Measurements from ENCODE around the gene SLC5A11. TPM values are rescaled to one million over a fixed set of nuclear protein-coding genes. Genes with fewer than 3 reads are reported as not detected.

The SLC5A11 gene
- polyA plus RNA-seq, 2 of the 4 experiments (the other 2 are of a cell fraction) = 0.40 to 0.43 TPM

DNA sequence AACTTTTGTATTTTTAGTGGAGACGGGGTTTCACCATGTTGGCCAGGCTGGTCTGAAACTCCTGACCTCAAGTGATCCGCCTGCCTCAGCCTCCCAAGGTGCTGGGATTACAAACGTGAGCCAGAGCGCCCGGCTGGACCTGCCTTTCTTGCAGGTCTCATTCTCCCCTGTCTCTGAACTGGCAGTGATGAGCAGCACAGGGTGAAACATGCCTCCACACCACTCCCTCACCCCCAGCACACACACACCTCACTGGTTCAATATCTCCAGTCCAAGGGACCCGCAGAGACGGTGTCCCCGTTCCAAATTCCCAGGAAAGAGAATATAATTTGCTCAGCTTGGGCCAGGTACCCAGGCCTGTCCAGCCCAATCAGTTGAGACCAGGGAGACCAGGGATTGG is 23.3 kb downstream of the SLC5A11 start:
- POLR2A ChIA-PET = no interaction called here

DNA sequence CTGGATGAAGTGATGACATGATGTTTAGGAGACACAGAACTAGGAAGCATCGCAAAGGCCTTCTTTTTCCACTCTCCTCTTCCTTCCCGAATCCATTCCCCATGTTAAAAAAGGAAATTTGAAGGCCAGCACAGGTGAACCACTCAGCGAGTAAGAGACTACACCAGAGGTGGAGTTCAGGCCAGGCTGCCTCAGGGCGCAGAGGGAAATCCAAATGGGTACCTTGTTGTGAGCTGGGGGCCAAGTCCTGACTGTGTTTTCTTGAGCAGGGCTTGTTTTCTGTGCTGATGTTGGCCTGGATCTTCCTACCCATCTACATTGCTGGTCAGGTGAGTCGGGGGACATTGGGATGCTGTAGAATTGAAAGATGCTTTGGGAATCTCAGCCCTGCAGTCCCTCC is 26.1 kb downstream of the SLC5A11 start:
- Histone ChIP-seq H3K4me1 (no peaks in the 10 kb centered on the region), H3K4me3 (no peak overlapping the region), H3K27ac (no peak overlapping the region), H3K4me2 (no peak overlapping the region), H3K9me3 (no peaks in the 10 kb centered on the region)
- CTCF ChIA-PET = interaction anchor here (0.7 kb wide), 1 partner anchor 17 kb away, joined by 3 read pairs; no protein-coding TSS in a partner anchor
- no peak for FAIRE-seq
- POLR2A ChIA-PET = no interaction called here
- TF ChIP-seq RFX5 (IDR thresholded peaks at IDR 0.05) (no peak), MAFK (IDR thresholded peaks at IDR 0.05; ENCODE audit: partially characterized antibody) (no peak), FOXS1 (CRISPR knock-in tag; IDR thresholded peaks at IDR 0.05) (no peak), EHMT2 (IDR thresholded peaks at IDR 0.05; ENCODE audit: low read depth) (no peak), ZSCAN20 (CRISPR knock-in tag; IDR thresholded peaks at IDR 0.05) (no peak), SREBF2 (IDR thresholded peaks at IDR 0.05) (no peak), RAD21 (conservative IDR thresholded peaks at IDR 0.05 in 1 of 2, IDR thresholded peaks at IDR 0.05 in 1 of 2) (no peak), RARB (CRISPR knock-in tag; IDR thresholded peaks at IDR 0.05) (no peak)
- TF ChIP-seq, protein P1, sequence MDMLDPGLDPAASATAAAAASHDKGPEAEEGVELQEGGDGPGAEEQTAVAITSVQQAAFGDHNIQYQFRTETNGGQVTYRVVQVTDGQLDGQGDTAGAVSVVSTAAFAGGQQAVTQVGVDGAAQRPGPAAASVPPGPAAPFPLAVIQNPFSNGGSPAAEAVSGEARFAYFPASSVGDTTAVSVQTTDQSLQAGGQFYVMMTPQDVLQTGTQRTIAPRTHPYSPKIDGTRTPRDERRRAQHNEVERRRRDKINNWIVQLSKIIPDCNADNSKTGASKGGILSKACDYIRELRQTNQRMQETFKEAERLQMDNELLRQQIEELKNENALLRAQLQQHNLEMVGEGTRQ (IDR thresholded peaks at IDR 0.05) = no peak
- WGBS (ENCODE audit: missing lambda C conversion rate) = 95% methylated on average over 5 of the region's 5 CpGs
- no peak for ATAC-seq
- DNase-seq (ENCODE audit: low read depth in 1 of 2, low spot score in 1 of 2) = no peak

More for the DNA sequence above, 23.3 kb downstream of the SLC5A11 start:
- H3K4me3 ChIP-seq = no peak overlapping the region
- 82% methylated on average over 8 of the region's 8 CpGs for WGBS (ENCODE audit: missing lambda C conversion rate)
- no peak overlapping the region for H3K27ac ChIP-seq
- ATAC-seq (peak in 1 of 2 experiments; percentile 37; a peak in 1 of 6 replicates), DNase-seq (ENCODE audit: low read depth in 1 of 2, low spot score in 1 of 2) (no peak), FAIRE-seq (no peak)
- no peaks in the 10 kb centered on the region for H3K4me1 ChIP-seq
- H3K4me2 ChIP-seq = no peak overlapping the region
- TF ChIP-seq MAZ (IDR thresholded peaks at IDR 0.05; ENCODE audit: borderline replicate concordance, low read depth, low read length) = no peak
- no peak for TF ChIP-seq GATA3 (IDR thresholded peaks at IDR 0.05; ENCODE audit: borderline replicate concordance)
- no peak for TF ChIP-seq NPAS2 (CRISPR knock-in tag; IDR thresholded peaks at IDR 0.05; ENCODE audit: borderline replicate concordance)
- no peak for TF ChIP-seq TP53 (CRISPR knock-in tag; IDR thresholded peaks at IDR 0.05)
- TF ChIP-seq CBX8 (IDR thresholded peaks at IDR 0.05) = no peak
- TF ChIP-seq HEYL (CRISPR knock-in tag; IDR thresholded peaks at IDR 0.05) = no peak
- no peak for TF ChIP-seq CHD4 (IDR thresholded peaks at IDR 0.05; ENCODE audit: borderline replicate concordance)
- TF ChIP-seq KDM1A (IDR thresholded peaks at IDR 0.05; ENCODE audit: low read depth) = no peak
- no peak for TF ChIP-seq RFX5 (IDR thresholded peaks at IDR 0.05)
- TF ChIP-seq ZFP36 (IDR thresholded peaks at IDR 0.05; ENCODE audit: borderline replicate concordance, partially characterized antibody) = no peak
- TF ChIP-seq CBX2 (IDR thresholded peaks at IDR 0.05; ENCODE audit: borderline replicate concordance, low read depth) = no peak
- TF ChIP-seq, protein P2, sequence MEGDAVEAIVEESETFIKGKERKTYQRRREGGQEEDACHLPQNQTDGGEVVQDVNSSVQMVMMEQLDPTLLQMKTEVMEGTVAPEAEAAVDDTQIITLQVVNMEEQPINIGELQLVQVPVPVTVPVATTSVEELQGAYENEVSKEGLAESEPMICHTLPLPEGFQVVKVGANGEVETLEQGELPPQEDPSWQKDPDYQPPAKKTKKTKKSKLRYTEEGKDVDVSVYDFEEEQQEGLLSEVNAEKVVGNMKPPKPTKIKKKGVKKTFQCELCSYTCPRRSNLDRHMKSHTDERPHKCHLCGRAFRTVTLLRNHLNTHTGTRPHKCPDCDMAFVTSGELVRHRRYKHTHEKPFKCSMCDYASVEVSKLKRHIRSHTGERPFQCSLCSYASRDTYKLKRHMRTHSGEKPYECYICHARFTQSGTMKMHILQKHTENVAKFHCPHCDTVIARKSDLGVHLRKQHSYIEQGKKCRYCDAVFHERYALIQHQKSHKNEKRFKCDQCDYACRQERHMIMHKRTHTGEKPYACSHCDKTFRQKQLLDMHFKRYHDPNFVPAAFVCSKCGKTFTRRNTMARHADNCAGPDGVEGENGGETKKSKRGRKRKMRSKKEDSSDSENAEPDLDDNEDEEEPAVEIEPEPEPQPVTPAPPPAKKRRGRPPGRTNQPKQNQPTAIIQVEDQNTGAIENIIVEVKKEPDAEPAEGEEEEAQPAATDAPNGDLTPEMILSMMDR (IDR thresholded peaks at IDR 0.05) = no peak
- CTCF ChIA-PET = interaction anchor here (0.6 to 1.0 kb wide), 2 partner anchors 29 to 243 kb away, joined by 3 read pairs; no protein-coding TSS in a partner anchor
- peaks cover 1% of the 10 kb centered on the region; the same call in 2 of the 3 replicates for H3K9me3 ChIP-seq

DNA sequence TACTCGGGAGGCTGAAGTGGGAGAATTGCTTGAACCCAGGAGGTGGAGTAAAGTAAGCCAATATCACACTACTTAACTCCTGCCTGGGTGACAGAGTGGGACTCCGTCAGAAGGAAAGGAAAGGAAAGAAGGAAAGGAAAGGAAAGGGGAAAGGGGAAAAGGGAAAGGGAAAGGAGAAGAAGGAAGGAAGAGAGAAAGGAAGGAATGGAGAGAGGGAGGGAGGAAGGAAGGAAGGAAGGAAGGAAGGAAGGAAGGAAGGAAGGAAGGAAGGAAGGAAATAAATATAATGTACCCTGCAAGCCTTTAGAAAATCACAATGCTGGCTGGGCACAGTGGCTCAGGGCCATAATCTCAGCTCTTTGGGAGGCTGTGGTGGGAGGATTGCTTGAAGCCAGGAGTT is 27.3 kb downstream of the SLC5A11 start:
- FAIRE-seq (no peak), ATAC-seq (no peak), DNase-seq (ENCODE audit: low read depth in 1 of 2, low spot score in 1 of 2) (no peak)
- no peak overlapping the region for H3K4me2 ChIP-seq
- CTCF ChIA-PET = interaction anchor here (0.9 to 1.6 kb wide), 4 partner anchors 26 to 373 kb away, joined by 3 to 5 read pairs (median 4); no protein-coding TSS in a partner anchor
- TF ChIP-seq TFCP2L1 (CRISPR knock-in tag; IDR thresholded peaks at IDR 0.05) = no peak
- no peak for TF ChIP-seq ZC3H11A (IDR thresholded peaks at IDR 0.05)
- TF ChIP-seq CHD4 (IDR thresholded peaks at IDR 0.05; ENCODE audit: borderline replicate concordance) = no peak
- TF ChIP-seq, protein P3, sequence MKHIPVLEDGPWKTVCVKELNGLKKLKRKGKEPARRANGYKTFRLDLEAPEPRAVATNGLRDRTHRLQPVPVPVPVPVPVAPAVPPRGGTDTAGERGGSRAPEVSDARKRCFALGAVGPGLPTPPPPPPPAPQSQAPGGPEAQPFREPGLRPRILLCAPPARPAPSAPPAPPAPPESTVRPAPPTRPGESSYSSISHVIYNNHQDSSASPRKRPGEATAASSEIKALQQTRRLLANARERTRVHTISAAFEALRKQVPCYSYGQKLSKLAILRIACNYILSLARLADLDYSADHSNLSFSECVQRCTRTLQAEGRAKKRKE (CRISPR knock-in tag; IDR thresholded peaks at IDR 0.05; ENCODE audit: low read depth) = no peak
- no peak for TF ChIP-seq BHLHE40 (IDR thresholded peaks at IDR 0.05; ENCODE audit: low read depth, low read length)
- TF ChIP-seq ZSCAN20 (CRISPR knock-in tag; IDR thresholded peaks at IDR 0.05) = no peak
- no peak for TF ChIP-seq CHD2 (IDR thresholded peaks at IDR 0.05; ENCODE audit: low read length, partially characterized antibody)
- TF ChIP-seq SREBF2 (IDR thresholded peaks at IDR 0.05) = no peak
- no peak for TF ChIP-seq PHF8 (IDR thresholded peaks at IDR 0.05; ENCODE audit: borderline replicate concordance, low read depth)
- no peak for TF ChIP-seq RARB (CRISPR knock-in tag; IDR thresholded peaks at IDR 0.05)
- no peak for TF ChIP-seq JUN (IDR thresholded peaks at IDR 0.05)
- TF ChIP-seq, protein P4, sequence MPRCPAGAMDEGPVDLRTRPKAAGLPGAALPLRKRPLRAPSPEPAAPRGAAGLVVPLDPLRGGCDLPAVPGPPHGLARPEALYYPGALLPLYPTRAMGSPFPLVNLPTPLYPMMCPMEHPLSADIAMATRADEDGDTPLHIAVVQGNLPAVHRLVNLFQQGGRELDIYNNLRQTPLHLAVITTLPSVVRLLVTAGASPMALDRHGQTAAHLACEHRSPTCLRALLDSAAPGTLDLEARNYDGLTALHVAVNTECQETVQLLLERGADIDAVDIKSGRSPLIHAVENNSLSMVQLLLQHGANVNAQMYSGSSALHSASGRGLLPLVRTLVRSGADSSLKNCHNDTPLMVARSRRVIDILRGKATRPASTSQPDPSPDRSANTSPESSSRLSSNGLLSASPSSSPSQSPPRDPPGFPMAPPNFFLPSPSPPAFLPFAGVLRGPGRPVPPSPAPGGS (IDR thresholded peaks at IDR 0.05) = no peak
- TF ChIP-seq ZFP36 (IDR thresholded peaks at IDR 0.05; ENCODE audit: borderline replicate concordance, partially characterized antibody) = no peak
- POLR2A ChIA-PET = no interaction called here
- no peak overlapping the region for H3K27ac ChIP-seq
- H3K4me3 ChIP-seq = no peak overlapping the region
- no peaks in the 10 kb centered on the region for H3K4me1 ChIP-seq
- no peaks in the 10 kb centered on the region for H3K9me3 ChIP-seq
- 60% methylated on average over 2 of the region's 2 CpGs for WGBS (ENCODE audit: missing lambda C conversion rate)

Measured in A549 (cell line).